GM18907 (cell line): ENCODE measurements around the gene SEPTIN11.

ENCODE experiments used
- ATAC-seq: cut with Tn5 transposase; IDR thresholded peaks from one replicate; pipeline ENCODE4 v1.9.1; 2021; ENCODE audit warnings: mild to moderate bottlenecking, moderate library complexity; ENCODE audit not compliant: unreplicated experiment

SEPTIN11 gene

DNA sequence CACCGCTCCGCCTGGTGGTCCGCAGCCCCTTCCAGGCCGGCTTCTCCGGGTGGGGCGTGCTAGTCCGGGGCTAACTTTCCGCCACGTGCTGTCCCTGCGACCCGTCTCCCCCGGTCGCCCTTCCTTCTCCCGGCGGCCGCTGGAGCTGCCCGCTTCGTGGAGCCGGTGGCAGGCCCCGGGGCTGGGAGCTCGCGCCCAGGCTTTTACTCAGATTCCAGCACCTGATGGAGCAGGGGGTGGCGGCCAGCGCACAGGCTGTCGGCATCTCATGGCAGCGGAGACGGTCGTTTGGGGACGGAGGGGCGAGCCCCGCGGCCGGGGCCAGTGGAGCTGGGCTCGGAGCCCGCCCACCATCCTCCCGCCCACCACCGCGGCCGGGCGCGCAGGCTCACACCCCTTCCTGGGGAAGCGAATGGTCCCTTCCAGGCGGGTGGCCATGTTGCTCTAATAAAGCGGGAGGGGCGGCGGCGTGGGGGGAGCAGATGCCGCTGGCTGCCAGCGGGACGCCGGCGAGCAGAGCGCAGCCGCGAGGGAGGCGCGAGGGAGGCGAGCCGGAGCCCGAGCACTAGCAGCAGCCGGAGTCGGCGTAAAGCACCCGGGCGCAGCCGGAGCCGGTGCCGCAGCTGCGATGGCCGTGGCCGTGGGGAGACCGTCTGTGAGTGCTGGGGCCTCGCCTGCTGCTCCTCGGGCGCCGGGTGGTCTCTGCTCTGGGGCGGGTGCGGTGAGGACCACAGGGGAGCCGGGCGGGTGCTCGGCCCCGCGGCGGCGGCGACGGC lies at the start of gene SEPTIN11:
TSS of gene SEPTIN11 (plus strand) at position 477 of the 776 bp plus-strand sequence. CDS start at position 629, 152 bp downstream.
- ATAC-seq: peak; percentile 73

DNA sequence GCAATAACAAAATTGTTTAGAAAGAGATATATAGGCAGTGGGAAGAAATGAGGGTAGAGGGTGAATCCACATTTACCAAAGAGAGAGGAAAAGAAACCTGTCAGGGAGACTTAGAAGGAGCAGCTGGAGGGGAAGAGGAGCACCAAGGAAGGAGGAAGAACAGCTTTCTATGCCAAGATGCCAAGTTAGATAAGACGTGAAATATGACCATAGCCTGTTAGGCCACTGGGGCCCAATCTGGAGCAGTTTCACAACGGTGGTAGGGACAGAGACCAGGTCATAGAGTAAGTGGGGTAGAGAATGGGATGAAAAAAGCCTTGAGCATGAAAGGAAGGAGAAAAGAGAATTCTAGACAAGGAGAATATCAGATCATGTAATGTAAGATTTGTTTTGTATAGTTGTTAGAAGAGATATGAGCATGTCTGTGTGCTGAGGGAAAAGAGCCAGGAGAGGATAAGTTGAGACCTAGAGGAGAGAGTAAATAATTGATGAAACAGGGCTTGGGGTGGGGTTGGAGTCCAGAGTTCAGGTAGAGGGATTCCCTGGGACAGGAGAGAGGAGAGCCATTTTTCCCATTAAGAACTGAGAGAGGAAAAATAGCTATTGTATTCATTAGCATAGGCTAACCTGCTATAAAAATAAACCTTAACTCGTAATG lies 47.2 kb upstream of the SEPTIN11 start:
- no peak for ATAC-seq

DNA sequence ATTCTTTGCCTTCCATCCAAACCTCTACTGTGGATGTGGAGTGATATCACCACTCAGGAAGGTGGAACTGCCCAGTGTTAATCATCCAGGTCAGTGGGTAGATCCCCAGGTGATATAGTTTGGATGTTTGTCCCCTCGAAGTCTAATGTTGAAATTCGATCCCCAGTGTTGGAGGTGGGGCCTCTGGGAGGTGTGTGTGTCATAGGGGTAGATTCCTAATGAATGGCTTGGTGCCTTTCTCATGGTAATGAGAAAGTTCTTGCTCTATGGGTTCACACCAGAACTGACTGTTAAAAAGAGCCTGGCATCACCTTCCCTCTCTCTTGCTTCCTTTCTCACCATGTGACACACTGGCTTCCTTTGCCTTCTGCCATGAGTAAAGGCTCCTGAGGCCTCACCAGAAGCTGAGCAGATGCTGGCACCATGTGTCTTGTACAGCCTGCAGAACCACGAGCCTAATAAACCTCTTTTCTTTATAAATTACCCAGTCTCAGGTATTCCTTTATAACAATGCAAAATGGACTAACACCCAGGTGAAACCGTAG lies 44.8 kb upstream of the SEPTIN11 start:
- ATAC-seq: no peak

DNA sequence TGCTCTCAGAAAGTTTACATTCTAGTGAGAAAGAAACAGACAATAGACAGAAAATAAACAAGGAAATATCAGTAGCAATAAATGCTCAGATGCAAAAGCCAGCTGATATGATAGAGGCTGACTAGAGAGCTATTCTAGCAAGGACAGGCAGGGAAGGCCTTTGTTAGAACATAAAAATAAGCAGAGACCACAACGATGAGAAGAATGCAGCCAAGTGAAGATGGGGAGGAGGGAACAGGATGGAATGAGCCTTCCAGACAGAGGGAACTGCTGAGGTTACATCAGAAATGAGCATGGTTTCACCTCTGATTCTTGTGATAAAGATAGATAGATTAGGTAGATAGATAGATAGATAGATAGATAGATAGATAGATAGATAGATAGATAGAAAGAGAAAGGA lies 44.0 kb upstream of the SEPTIN11 start:
- no peak for ATAC-seq

DNA sequence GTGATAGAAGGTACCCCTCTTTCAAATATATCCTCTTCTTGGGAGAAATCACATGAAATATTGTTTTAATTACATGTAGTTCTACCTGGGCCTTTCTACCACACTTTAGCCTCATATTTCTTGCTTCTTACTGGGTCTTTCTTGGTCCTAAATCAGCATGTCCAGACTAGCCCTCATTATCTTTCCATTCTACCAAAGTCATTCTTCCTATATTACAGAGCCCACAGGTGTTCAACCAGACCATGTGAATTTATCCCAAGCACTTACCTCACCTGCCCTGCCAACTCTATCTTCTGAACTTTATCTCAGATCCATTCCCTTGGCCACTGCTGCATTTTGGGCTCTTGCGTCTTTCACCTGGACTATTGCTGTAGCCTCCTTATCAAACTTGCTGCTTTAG lies 39.8 kb upstream of the SEPTIN11 start:
- no peak for ATAC-seq

DNA sequence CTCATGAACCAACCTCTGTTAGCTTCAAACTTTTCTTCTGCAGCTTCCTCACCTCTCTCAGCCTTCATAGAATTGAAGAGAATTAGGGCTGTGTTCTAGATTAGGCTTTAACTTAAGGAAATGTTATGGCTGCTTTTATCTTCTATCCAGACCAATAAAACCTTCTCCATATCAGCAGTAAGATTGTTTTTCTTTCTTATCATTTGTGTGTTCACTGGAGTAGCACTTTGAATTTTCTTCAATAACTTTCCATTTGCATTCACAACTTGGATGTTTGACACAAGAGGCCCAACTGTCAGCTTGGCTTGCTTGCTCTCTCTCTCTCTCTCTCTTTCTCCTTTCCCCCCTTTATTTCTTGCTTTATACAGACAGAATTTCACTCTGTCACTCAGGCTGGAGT lies 28.8 kb upstream of the SEPTIN11 start:
- ATAC-seq: no peak

DNA sequence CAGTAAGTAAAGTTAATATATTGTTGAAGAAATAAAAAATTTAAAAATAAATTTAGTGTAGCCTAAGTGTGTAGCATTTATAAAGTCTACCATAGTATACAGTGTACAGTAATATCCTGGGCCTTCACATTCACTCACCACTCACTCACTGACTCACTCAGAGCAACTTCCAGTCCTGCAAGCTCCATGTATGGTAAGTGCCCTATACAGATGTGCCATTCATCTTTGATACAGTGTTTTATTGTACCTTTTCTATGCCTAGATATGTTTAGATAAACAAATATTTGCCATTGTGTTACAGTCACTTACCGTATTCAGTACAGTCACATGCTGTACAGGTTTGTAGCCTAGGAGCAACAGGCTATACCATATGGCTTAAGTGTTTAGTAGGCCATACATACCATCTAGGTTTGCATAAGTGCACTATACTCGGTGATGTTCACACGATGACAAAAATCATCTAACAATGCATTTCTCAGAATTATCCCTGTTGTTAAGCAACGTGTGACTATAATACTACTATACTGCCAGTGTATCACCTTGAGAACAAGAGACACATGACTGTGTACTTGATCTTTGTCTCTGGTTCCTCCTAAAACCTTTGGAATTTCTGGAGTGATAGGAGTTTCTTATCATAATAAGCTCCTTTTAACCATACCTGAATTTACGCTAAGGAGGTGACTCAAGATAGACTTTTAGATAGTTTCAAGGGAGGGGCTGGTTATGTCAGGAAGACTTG lies 25.8 kb upstream of the SEPTIN11 start:
- no peak for ATAC-seq

DNA sequence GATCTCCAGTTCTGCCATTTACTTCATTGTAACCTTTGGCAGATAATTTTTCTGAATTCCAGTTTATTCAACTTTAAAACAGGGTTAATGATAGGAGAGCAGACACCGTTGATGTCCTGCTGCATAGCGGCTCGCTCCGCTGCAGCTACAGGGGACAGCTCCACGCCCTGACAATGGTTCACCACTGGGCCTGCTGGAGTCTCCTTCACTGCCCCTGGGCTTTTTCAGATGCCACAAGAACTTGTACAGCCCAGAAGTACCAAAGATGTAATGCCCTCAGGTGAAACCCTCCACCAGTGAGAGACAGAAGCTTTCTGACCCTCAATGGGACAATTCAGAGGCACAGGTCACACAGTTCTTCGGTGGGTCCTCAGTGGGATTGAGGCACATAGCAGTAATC lies 22.7 kb upstream of the SEPTIN11 start:
- ATAC-seq: no peak

DNA sequence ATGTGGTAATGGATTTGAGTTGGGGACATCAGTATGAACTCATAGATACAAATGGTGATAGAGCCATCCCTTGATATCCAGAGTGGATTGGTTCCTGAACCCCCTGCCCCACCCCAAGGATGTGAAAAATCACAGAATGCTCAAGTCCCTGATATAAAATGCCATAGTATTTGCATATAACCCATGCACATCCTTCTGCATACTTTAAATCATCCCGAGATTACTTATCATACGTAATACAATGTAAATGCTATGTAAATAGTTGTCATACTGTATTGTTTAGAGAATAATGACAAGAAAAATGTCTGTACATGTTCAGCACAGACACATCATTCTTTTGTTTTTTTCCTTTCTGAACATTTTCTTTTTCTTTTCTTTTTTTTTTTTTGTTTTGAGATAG lies 18.9 kb upstream of the SEPTIN11 start:
- no peak for ATAC-seq

DNA sequence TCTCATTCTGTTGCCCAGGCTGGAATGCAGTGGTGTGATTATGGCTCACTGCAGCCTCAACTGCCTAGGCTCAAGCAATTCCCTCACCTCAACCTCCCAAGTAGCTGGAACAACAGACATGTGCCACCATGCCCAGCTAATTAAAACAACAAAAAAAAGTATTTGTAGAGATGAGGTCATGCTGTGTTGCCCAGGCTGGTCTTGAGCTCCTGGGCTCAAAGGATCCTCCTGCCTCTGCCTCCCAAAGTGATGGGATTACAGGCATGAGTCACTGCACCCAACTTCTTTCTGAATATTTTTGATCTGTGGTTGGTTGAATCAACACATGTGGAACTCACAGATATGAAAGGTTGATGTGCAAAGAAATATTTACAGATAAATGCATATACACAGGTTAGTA lies 18.5 kb upstream of the SEPTIN11 start:
- ATAC-seq: no peak

DNA sequence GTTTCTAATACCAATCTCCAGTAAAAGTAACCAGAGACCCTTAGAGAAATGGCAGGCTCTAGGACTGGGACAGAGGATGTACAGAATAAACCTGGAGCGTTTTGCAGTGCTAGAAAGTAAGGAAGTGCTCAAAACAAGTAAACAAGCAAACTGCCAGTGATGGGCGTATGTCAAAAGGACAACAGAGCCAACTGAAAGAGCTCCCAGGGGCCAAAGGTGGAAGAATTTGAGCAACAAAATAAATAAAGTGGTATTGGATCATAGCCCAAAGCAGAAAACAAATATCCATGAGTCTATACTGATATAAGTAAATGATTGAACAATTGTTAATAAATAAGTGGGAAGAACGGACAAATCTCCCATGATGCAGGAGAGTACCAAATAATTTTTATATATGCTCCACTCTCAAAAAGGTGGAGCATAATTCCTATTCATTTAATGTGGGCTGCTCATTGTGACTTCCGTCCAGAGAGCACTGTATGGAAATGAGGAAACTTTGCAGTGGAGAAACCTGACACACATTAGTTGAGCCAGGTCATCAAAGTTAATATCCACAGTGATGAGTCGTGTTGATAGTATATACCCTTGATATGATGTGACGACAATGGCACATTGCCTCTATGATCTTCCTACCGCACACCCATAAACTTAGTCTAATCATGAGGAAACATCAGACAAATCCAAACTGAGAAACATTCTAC lies 17.8 kb upstream of the SEPTIN11 start:
- no peak for ATAC-seq

DNA sequence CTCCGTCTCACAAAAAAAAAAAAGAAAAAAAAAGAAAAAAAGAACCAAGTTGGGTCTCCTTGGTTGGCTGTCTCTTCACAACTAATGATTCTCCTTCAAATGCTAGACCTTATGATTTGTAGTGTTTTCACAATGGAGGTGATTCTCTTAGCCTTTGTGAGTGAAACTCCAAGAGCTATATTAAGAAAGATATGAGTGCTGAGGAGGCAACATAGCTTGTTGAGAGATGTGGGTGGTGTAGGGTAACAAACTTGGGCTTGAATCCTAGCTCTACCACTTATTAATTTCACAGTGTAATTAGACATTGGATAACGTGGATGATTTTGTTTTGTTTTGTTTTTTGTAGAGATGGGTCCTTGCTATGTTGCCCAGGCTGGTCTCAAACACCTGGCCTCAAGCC lies 10.4 kb upstream of the SEPTIN11 start:
- no peak for ATAC-seq

DNA sequence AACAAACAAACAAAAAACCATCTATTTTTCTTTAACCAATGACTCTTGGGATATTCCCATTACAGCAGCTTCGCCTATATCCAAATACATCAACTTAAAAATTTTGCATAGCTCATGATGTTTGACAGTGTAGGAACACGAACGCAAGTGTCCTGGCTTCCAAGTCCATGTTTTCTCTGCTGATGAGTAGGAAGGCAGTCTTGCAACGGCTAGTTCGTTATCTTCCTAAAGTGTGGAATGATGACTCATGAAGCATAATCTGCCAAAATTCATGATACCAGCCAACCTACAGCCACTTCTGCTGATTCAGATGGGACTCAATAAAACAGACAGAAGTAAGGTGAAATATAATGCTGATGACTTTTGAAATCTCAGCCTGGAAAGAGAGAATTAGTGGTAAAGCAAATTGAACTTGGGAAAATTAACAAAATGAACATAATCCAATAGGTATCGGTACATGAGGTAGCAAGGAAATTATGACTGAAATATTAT lies 6.4 kb upstream of the SEPTIN11 start:
- no peak for ATAC-seq

DNA sequence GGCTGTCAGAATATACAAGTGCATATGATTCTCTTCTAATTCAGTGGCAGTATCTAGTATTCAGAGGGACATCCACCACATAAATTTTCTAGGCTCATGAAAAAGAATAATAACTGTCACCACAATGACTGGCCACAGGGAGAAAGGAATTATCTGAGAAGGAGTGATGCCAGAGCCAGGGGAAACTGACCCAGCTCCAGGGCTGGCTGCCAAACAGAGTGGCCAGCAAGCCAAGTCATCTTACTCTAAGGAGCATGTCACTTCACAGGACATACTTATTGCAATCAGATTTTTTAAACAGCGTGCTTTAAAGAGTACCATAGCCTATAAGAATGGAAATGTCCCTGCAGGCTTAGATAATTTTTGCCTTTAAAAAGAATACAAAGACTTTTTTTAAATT lies 5.8 kb upstream of the SEPTIN11 start:
- no peak for ATAC-seq

DNA sequence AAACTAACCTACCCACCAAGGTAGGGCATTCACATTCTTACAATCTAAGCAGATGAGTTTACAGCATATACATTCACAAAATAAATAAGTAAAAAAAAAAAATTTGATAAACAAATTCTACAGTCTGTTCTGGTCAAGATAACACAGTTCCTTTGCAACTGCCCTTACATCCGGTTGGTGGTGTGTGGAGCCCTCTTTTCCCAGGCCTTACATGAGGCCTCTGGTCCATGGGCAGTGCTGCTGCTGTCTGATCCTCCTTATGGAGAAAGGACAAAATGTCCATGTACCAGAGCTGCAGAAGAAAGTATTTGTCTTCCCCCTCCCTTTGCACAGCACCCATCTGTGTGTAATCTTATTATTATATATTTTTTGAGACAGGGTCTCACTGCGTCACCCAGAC lies 2.2 kb upstream of the SEPTIN11 start:
- no peak for ATAC-seq

DNA sequence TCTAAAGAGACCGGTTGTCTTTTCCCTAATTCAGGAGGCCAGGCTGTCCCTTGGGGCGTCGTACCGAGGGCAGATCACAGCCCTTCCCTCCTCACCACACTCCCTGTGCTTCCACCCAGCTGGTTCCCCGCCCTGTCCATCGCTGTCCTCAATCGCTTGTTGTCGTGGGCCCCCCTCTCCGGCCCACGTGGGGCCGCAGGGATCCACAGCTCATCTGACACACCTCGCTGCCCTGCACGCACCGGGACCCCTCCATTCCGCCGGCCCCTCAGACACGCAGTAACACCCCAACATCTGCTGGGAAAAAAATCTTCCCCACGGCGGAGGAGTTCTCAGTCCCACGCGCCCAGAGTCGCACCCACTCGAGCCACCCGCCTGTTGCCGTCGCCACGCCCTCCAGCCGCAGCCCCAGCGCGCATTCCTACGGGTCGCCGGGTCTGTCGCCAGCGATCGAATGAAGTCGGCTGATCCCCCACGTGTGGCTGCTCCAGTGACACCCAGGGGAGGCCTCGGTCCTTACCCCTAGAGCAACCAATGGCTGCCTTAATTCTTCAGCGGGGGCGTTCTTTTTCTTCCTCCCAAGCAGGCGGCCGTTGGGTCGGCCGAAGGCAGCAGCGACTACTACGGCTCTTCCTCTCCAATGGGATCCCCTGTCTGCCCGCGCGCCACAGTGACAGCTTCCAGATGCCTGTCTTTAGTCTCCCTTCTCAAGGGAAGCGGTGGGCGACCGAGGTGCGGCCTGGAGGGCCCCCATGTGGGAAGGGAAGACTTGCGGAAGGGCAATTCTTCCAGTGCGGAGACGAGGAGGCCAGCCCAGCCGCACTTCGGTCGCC lies 893 bp upstream of the SEPTIN11 start:
- ATAC-seq: peak; percentile 66

DNA sequence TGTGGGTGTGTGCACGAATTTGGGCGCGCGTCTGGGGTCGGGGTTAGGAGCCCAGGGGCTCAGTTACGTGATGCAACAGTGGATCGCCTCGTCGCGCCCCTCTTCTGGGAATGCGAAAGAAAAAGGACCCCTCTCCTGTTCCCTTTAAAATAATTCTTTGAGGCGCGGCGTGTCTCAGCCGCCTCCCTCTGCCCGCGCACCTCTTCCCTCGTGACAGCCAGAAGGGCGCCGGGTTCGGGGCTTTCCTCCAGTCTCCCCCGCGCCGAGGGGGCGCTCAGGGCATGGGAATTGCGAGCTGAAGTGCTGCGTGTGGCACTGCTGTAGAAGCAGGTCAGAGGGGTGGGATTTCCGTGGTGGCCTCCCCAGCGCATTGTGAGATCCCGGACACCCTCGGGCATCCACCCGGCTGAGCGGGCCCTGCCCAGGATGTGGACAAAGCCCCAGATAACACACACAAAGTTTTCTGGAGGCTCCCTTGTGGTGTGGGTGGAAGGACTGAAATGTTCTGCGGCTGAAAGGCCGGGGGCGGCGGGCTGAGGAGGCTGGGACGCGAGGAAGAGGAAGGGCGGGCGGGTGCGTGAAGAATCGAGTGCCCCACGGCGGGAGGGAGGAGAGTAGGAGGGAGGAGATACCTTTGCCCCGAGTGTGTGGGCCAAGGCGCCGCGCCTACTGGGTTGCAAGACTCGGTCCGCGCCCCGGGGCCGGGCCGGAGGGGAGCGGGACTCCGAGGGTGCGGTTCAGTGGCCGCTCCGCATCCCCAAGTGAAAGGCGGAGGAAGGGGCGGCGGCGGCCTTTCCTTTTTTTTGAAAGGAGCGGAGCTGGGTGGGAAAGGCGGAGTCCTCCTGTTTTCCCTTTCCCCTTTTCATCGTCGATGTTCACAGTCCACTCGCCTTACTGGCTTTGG lies 752 bp downstream of the SEPTIN11 start:
- ATAC-seq: peak; percentile 38

DNA sequence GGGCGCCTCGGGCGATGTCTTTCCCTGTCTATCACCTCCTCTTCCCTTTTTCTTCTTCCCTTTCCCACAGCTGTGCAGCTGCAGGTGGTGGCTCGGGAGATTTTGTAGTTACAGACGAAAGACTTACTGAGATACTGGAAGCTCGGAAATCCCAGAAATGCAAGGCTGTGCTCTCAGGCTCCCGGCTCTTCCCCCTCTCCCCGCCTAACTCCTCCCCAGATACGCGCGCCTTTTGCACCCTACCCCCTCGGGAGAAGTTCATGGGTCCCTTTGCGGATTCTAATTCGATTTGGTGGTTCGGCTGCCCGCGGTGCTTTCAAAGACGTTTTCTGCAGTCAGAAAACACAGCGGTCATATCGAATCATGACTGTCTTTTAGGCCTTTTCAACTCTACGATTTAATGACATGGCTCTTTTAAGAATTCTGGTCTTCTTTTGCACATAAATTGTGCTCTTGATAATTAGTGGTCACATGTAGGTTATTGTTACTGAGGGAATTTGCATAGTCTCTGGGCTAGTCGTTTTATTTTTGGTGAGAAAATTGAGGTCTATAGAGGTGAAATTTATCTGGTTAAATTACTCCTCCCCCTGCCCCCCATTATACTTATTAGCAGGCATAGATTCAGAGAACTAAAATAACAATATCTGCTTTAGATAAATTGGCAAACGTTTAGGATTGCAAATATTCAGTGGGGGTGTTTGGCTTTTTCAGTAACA lies 1.6 kb downstream of the SEPTIN11 start:
- ATAC-seq: no peak
